HepG2 (cell line): ENCODE measurements around the gene IL1RAPL1. TPM values are rescaled to one million over a fixed set of nuclear protein-coding genes. Genes with fewer than 3 reads are reported as not detected.

Experiments
- ATAC-seq: fragments of 200-7000 bp; cut with Tn5 transposase; 3 replicates; pipeline ENCODE4 v1.9.1; 2020; ENCODE audit warnings: mild to moderate bottlenecking, moderate library complexity
- BruUV-seq: library from RNA; stranded (reverse); fragments of 400-500 nt; replicated peaks from 2 replicates; lab custom pipeline; 2021; lab: Mats Ljungman, UMichigan
- CTCF ChIA-PET: fragments of 300-600 bp; formaldehyde crosslinking; extraction: SDS; loops from one replicate; lab custom pipeline; 2021; ENCODE audit warnings: low total read pairs, inconsistent platforms, low intra/inter-chr PET ratio; lab: Yijun Ruan, JAX
- POLR2A ChIA-PET: fragments of 350-600 bp; sonication (Branson Sonifier 250); formaldehyde crosslinking; loops from one replicate; lab custom pipeline; 2020; ENCODE audit warnings: antibody characterized with exemption, inconsistent platforms; lab: Yijun Ruan, JAX
- DNase-seq: peaks from one replicate; pipeline ENCODE4 v3.0.0-alpha.2; 2015; ENCODE audit warnings: low spot score
- FAIRE-seq: peaks from 3 replicates; lab custom pipeline; 2011; peaks lifted over from hg19 to GRCh38; lab: Jason Lieb, UNC
- H2AFZ ChIP-seq: one replicate; pipeline ENCODE4 v1.6.1; 2011; ENCODE audit warnings: low read length, inconsistent platforms
- H3K27ac ChIP-seq: fragments of 300-600 bp; 3 replicates; pipeline ENCODE4 v1.8.0; 2011; ENCODE audit warnings: mixed run types, mild to moderate bottlenecking, mixed read lengths, low read length, inconsistent platforms; ENCODE audit not compliant: insufficient read depth; ENCODE audit errors: extremely low read length
- H3K27me3 ChIP-seq, 2 experiments: fragments of 200-600 bp in 1 of 2; 2 replicates in 1 of 2; 3 replicates in 1 of 2; pipeline versions ENCODE4 v1.6.0 to v1.8.0; 2011; ENCODE audit warnings: low read length in 2 of 2, mild to moderate bottlenecking in 2 of 2, moderate library complexity in 2 of 2, inconsistent platforms in 1 of 2; ENCODE audit not compliant: insufficient read depth in 2 of 2, control insufficient read depth in 1 of 2
- H3K36me3 ChIP-seq, 2 experiments: fragments of 200-600 bp in 1 of 2; replicated peaks in 1 of 2; 2 replicates in 1 of 2; 3 replicates in 1 of 2; pipeline versions ENCODE4 v1.5.1 to v1.8.0; 2011; ENCODE audit warnings: low read length in 2 of 2, inconsistent platforms in 1 of 2; ENCODE audit not compliant: insufficient read depth in 2 of 2, control insufficient read depth in 1 of 2
- H3K4me1 ChIP-seq: 2 replicates; pipeline ENCODE4 v1.5.1; 2012; ENCODE audit warnings: low read length, inconsistent platforms; ENCODE audit not compliant: insufficient read depth
- H3K4me2 ChIP-seq: 2 replicates; pipeline ENCODE4 v1.6.0; 2011; ENCODE audit warnings: low read depth, low read length, inconsistent platforms
- H3K4me3 ChIP-seq, 3 experiments: fragments of 200-600 bp in 1 of 3; sonication (generic), shearing (Covaris generic) in 1 of 3; replicated peaks in 1 of 3; 2 replicates each; pipeline ENCODE4 v1.5.1; 2011 to 2016; ENCODE audit warnings: low read length in 3 of 3, inconsistent platforms in 2 of 3, low read depth in 2 of 3, mild to moderate bottlenecking in 2 of 3, control low read depth in 1 of 3, mixed read lengths in 1 of 3; ENCODE audit not compliant: insufficient read depth in 1 of 3
- H3K79me2 ChIP-seq: one replicate; pipeline ENCODE4 v1.6.1; 2011; ENCODE audit warnings: low read length, inconsistent platforms; ENCODE audit not compliant: insufficient read depth
- H3K9ac ChIP-seq: 2 replicates; pipeline ENCODE4 v1.6.0; 2011; ENCODE audit warnings: mild to moderate bottlenecking, low read depth, low read length, inconsistent platforms; ENCODE audit not compliant: insufficient read depth
- H3K9me3 ChIP-seq: 2 replicates; pipeline ENCODE4 v1.5.1; 2012; ENCODE audit warnings: mild to moderate bottlenecking, low read length
- H4K20me1 ChIP-seq: 2 replicates; pipeline ENCODE4 v1.6.0; 2011; ENCODE audit warnings: inconsistent platforms, mild to moderate bottlenecking, low read length, moderate library complexity; ENCODE audit not compliant: insufficient read depth
- ATF1 ChIP-seq: IDR thresholded peaks from 2 replicates; pipeline ENCODE4 v1.6.1; 2016; ENCODE audit warnings: mild to moderate bottlenecking, control low read depth
- HNRNPH1 ChIP-seq: fragments of 200-400 bp; formaldehyde crosslinking; optimal IDR thresholded peaks from 2 replicates; pipeline ENCODE3; 2017; ENCODE audit warnings: mild to moderate bottlenecking, low read depth, low read length
- KLF11 ChIP-seq: IDR thresholded peaks from 2 replicates; pipeline ENCODE4 v1.6.1; 2016; ENCODE audit warnings: missing compliant biosample characterization
- NFIC ChIP-seq: IDR thresholded peaks from 2 replicates; pipeline ENCODE4 v1.6.1; 2012; ENCODE audit warnings: mild to moderate bottlenecking, low read length, inconsistent platforms
- NFKB2 ChIP-seq: sonication (generic); formaldehyde crosslinking; IDR thresholded peaks from 2 replicates; pipeline ENCODE4 v1.4.0; 2020; ENCODE audit warnings: missing genetic modification reagents, borderline replicate concordance
- NR2F2 ChIP-seq: IDR thresholded peaks from 2 replicates; pipeline ENCODE4 v1.6.1; 2012; ENCODE audit warnings: low read depth, inconsistent platforms, borderline replicate concordance
- SRY ChIP-seq: sonication (generic); formaldehyde crosslinking; IDR thresholded peaks from 2 replicates; pipeline ENCODE4 v1.8.0; 2022; ENCODE audit warnings: mild to moderate bottlenecking, missing genetic modification reagents
- TCF12 ChIP-seq, 2 experiments: fragments of 450-650 bp in 1 of 2; sonication (generic) in 1 of 2; formaldehyde crosslinking in 1 of 2; IDR thresholded peaks; 2 replicates each; pipeline versions ENCODE4 v1.6.1 to v1.8.0; 2017 to 2022; ENCODE audit warnings: antibody characterized with exemption in 1 of 2, mild to moderate bottlenecking in 1 of 2, missing genetic modification reagents in 1 of 2, moderate library complexity in 1 of 2
- THYN1 ChIP-seq: sonication (generic); formaldehyde crosslinking; IDR thresholded peaks from 2 replicates; pipeline ENCODE4 v1.8.1; 2023; ENCODE audit warnings: low read depth, mild to moderate bottlenecking, moderate library complexity, missing genetic modification reagents, borderline replicate concordance
- ZNF737 ChIP-seq: sonication (generic); formaldehyde crosslinking; IDR thresholded peaks from 2 replicates; pipeline ENCODE4 v1.5.0; 2020; ENCODE audit warnings: missing genetic modification reagents, mild to moderate bottlenecking, borderline replicate concordance
- ZNF878 ChIP-seq: sonication (generic); formaldehyde crosslinking; IDR thresholded peaks from 2 replicates; pipeline ENCODE4 v1.8.1; 2023; ENCODE audit warnings: mild to moderate bottlenecking, missing genetic modification reagents, moderate library complexity
- WGBS: methylation state at CpG from one replicate; pipeline ENCODE4 v1.1.6; 2017; ENCODE audit warnings: low lambda C conversion rate; 5-methylcytosine and 5-hydroxymethylcytosine counted together
- in situ Hi-C: cut with HindIII; loops from 2 replicates; pipeline ENCODE4 v1.10.0; 2017; ENCODE audit warnings: low pct_unique_long_range_greater_than_20kb; ENCODE audit not compliant: extremely low pct_ligation_motif_present
- intact Hi-C: fragments of 100-400 bp; cut with micrococcal nuclease; formaldehyde crosslinking; loops from one replicate; pipeline ENCODE4 v1.10.0; 2022; ENCODE audit not compliant: unreplicated experiment
- polyA plus RNA-seq, 8 experiments: library from polyadenylated mRNA; depleted of rRNA in 3 of 8; stranded (reverse) in 7 of 8; unstranded in 1 of 8; fragments of >200 nt; fragmentation: Illumina TruSeq in 4 of 8; extraction: Trizol in 4 of 8; gene quantifications; 2 replicates each; pipeline versions ENCODE4 v1.2.1 to v1.2.3, GENCODE V29; 2011 to 2016; ENCODE audit warnings: low read depth in 4 of 8, missing spikeins in 1 of 8, mixed read lengths in 1 of 8; ENCODE audit not compliant: insufficient read depth in 1 of 8
- total RNA-seq, 5 experiments: library from RNA; depleted of rRNA; stranded (reverse); fragments of >200 nt; fragmentation: Illumina TruSeq; extraction: Trizol; gene quantifications; 2 replicates each; pipeline ENCODE4 v1.2.3, GENCODE V29; 2016; ENCODE audit warnings: low read depth in 1 of 5
- TF ChIP-seq, protein P1 (sequence below): IDR thresholded peaks from 2 replicates; pipeline ENCODE4 v1.6.1; 2012; ENCODE audit warnings: inconsistent platforms
- TF ChIP-seq, protein P2 (sequence below), 2 experiments: sonication (generic) in 1 of 2; formaldehyde crosslinking in 1 of 2; IDR thresholded peaks; 2 replicates each; pipeline versions ENCODE4 v1.4.0 to v1.6.1; 2016 to 2020; ENCODE audit warnings: borderline replicate concordance in 1 of 2, low read depth in 1 of 2, mild to moderate bottlenecking in 1 of 2, missing genetic modification reagents in 1 of 2
- TF ChIP-seq, protein P3 (sequence below): sonication (generic); formaldehyde crosslinking; IDR thresholded peaks from 2 replicates; pipeline ENCODE4 v1.4.0; 2020; ENCODE audit warnings: missing genetic modification reagents

IL1RAPL1 gene
- total and polyA plus RNA-seq, 2 of the 13 experiments (the other 11 are each of a cell fraction or from before 2014, with no cell fraction given), result 0.04 TPM; not detected in 1

DNA sequence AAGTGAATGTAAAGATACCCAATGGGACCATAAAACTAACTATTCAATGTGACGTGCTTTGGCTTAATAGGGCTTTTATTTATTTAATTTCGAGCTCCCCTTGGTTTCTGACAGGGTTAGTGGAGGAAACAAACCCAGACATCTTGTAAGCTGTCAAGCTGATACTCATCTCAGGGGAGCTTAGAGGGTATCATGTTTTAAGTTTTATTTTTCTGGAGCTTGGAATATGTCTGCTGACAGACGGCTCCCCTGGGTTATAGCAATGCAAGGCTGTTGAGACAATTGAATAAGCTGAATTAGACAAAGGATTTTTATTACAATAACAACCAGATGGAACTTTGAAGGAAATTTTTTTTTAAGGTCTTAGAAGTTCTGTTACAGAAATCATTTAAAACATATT is 456.5 kb downstream of the IL1RAPL1 start:
- intact Hi-C loops, result no loop called here
- Histone ChIP-seq H3K27ac (no peak overlapping the region), H3K79me2 (no peaks in the 10 kb centered on the region), H3K4me2 (no peak overlapping the region), H2AFZ (no peak overlapping the region), H3K27me3 (no peaks in the 10 kb centered on the region), H3K4me1 (no peaks in the 10 kb centered on the region), H3K9me3 (no peaks in the 10 kb centered on the region), H4K20me1 (no peaks in the 10 kb centered on the region), H3K36me3 (no peaks in the 10 kb centered on the region), H3K9ac (no peak overlapping the region), H3K4me3 (no peak overlapping the region)
- BruUV-seq, result no TSS peak
- in situ Hi-C loops, result no loop called here
- WGBS, result 21% methylated on average over 3 of the region's 3 CpGs
- ATAC-seq, result no peak
- ChIA-PET CTCF (no interaction called here), POLR2A (no interaction called here)
- FAIRE-seq, result no peak
- no peak for DNase-seq
- TF ChIP-seq KLF11 (CRISPR knock-in tag) (no peak), SRY (CRISPR knock-in tag) (no peak), ATF1 (CRISPR knock-in tag) (no peak), ZNF737 (CRISPR knock-in tag) (no peak), NR2F2 (no peak), HNRNPH1 (no peak), THYN1 (CRISPR knock-in tag) (no peak), NFKB2 (CRISPR knock-in tag) (no peak), ZNF878 (CRISPR knock-in tag) (no peak), NFIC (no peak), TCF12 (IDR thresholded peaks at IDR 0.05) (no peak), TCF12 (CRISPR knock-in tag; IDR thresholded peaks at IDR 0.05) (no peak)
- TF ChIP-seq, protein P1, sequence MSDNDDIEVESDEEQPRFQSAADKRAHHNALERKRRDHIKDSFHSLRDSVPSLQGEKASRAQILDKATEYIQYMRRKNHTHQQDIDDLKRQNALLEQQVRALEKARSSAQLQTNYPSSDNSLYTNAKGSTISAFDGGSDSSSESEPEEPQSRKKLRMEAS, result no peak
- TF ChIP-seq, protein P2, sequence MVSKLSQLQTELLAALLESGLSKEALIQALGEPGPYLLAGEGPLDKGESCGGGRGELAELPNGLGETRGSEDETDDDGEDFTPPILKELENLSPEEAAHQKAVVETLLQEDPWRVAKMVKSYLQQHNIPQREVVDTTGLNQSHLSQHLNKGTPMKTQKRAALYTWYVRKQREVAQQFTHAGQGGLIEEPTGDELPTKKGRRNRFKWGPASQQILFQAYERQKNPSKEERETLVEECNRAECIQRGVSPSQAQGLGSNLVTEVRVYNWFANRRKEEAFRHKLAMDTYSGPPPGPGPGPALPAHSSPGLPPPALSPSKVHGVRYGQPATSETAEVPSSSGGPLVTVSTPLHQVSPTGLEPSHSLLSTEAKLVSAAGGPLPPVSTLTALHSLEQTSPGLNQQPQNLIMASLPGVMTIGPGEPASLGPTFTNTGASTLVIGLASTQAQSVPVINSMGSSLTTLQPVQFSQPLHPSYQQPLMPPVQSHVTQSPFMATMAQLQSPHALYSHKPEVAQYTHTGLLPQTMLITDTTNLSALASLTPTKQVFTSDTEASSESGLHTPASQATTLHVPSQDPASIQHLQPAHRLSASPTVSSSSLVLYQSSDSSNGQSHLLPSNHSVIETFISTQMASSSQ (IDR thresholded peaks at IDR 0.05; ENCODE audit: low read depth), result no peak
- TF ChIP-seq, protein P2 (CRISPR knock-in tag; IDR thresholded peaks at IDR 0.05; ENCODE audit: borderline replicate concordance), result no peak
- TF ChIP-seq, protein P3, sequence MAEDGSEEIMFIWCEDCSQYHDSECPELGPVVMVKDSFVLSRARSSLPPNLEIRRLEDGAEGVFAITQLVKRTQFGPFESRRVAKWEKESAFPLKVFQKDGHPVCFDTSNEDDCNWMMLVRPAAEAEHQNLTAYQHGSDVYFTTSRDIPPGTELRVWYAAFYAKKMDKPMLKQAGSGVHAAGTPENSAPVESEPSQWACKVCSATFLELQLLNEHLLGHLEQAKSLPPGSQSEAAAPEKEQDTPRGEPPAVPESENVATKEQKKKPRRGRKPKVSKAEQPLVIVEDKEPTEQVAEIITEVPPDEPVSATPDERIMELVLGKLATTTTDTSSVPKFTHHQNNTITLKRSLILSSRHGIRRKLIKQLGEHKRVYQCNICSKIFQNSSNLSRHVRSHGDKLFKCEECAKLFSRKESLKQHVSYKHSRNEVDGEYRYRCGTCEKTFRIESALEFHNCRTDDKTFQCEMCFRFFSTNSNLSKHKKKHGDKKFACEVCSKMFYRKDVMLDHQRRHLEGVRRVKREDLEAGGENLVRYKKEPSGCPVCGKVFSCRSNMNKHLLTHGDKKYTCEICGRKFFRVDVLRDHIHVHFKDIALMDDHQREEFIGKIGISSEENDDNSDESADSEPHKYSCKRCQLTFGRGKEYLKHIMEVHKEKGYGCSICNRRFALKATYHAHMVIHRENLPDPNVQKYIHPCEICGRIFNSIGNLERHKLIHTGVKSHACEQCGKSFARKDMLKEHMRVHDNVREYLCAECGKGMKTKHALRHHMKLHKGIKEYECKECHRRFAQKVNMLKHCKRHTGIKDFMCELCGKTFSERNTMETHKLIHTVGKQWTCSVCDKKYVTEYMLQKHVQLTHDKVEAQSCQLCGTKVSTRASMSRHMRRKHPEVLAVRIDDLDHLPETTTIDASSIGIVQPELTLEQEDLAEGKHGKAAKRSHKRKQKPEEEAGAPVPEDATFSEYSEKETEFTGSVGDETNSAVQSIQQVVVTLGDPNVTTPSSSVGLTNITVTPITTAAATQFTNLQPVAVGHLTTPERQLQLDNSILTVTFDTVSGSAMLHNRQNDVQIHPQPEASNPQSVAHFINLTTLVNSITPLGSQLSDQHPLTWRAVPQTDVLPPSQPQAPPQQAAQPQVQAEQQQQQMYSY, result no peak
